ENCODE data around the gene TMEM258. TPM values are rescaled to one million over a fixed set of nuclear protein-coding genes. Genes with fewer than 3 reads are reported as not detected.
A peak's percentile ranks its signal among the peaks of the same experiment; 100 is the strongest.

The TMEM258 gene
- total and polyA plus RNA-seq, 9 of the 15 experiments (the other 6 are each of a cell fraction or from before 2014, with no cell fraction given) = 97.2 to 856 (median 231) TPM

GRCh38 chr11:61752925-61753521 is 39.4 kb downstream of the TMEM258 start:
- no peaks in the 10 kb centered on the region for H3K36me3 ChIP-seq (ENCODE audit: control insufficient read depth, insufficient read depth, low read length)
- ChIA-PET POLR2A (interaction anchor here (0.6 kb wide), 1 partner anchor 39 kb away, joined by 3 read pairs; the partner anchor contains the start of gene TMEM258), CTCF (ENCODE audit: low intra/inter-chr PET ratio) (interaction anchor here (0.6 to 1.0 kb wide), 2 partner anchors 24 to 888 kb away, joined by 3 read pairs; no protein-coding TSS in a partner anchor)
- H3K4me2 ChIP-seq (ENCODE audit: insufficient read depth, low read length) = peak overlapping the region; percentile 81
- ATAC-seq (no peak), DNase-seq (ENCODE audit: extremely low read depth in 1 of 4, low spot score in 3 of 4) (peak in 2 of 4 experiments; percentile 55 to 57), FAIRE-seq (no peak)
- no peaks in the 10 kb centered on the region for H3K27me3 ChIP-seq (ENCODE audit: control insufficient read depth in 2 of 2, insufficient read depth in 2 of 2, low read length in 2 of 2)
- H3K9me3 ChIP-seq (replicated peaks; ENCODE audit: control insufficient read depth, insufficient read depth, low read depth, low read length) = no peaks in the 10 kb centered on the region
- H3K79me2 ChIP-seq (ENCODE audit: control insufficient read depth, insufficient read depth, low read length) = peaks cover 49% of the 10 kb centered on the region
- BruUV-seq (replicated peaks) = TSS peak; percentile 39
- intact Hi-C loops (cut with micrococcal nuclease) (no loop called here), in situ Hi-C loops (cut with MboI) (no loop called here)
- peak overlapping the region; percentile 63 for H3K27ac ChIP-seq (ENCODE audit: extremely low read depth, low read depth, low read length)
- peaks cover 77 to 92% of the 10 kb centered on the region in 2 experiments for H3K4me1 ChIP-seq (replicated peaks in 1 of 2; ENCODE audit: control insufficient read depth in 2 of 2, insufficient read depth in 2 of 2, low read length in 2 of 2)
- peak overlapping the region; percentile 56 for H3K4me3 ChIP-seq
- H3K9ac ChIP-seq (ENCODE audit: insufficient read depth in 1 of 2, low read depth in 2 of 2, low read length in 2 of 2) = peak overlapping the region; percentile 72 to 96
- no peaks in the 10 kb centered on the region for H3K9me1 ChIP-seq (ENCODE audit: control insufficient read depth, insufficient read depth, low read length)
- 17% methylated on average over 17 of the region's 17 CpGs for WGBS (ENCODE audit: insufficient coverage, low coverage, missing lambda C conversion rate)
- H2AFZ ChIP-seq (ENCODE audit: low read depth, low read length) = peak overlapping the region; percentile 80
- H4K20me1 ChIP-seq (replicated peaks; ENCODE audit: control insufficient read depth, insufficient read depth, low read length) = no peaks in the 10 kb centered on the region
- TF ChIP-seq CBX5 (IDR thresholded peaks at IDR 0.05; ENCODE audit: borderline replicate concordance, low read depth) = no peak
- TF ChIP-seq ZBTB7A (IDR thresholded peaks at IDR 0.05; ENCODE audit: borderline replicate concordance, control insufficient read depth, low read depth, low read length) = peak; percentile 35; the same call in 1 of the 2 replicates
- TF ChIP-seq ZBTB5 (IDR thresholded peaks at IDR 0.05) = no peak
- no peak for TF ChIP-seq TAF1 (IDR thresholded peaks at IDR 0.05; ENCODE audit: control insufficient read depth, extremely low read depth, insufficient read depth, low read length, severe bottlenecking)
- no peak for TF ChIP-seq TEAD4 (IDR thresholded peaks at IDR 0.05; ENCODE audit: low read length)
- TF ChIP-seq TEAD4 (CRISPR knock-in tag; IDR thresholded peaks at IDR 0.05; ENCODE audit: borderline replicate concordance) = 0 out of 2 replicates have a peak, but pooled peaks have one; percentile 30
- TF ChIP-seq, protein P1, sequence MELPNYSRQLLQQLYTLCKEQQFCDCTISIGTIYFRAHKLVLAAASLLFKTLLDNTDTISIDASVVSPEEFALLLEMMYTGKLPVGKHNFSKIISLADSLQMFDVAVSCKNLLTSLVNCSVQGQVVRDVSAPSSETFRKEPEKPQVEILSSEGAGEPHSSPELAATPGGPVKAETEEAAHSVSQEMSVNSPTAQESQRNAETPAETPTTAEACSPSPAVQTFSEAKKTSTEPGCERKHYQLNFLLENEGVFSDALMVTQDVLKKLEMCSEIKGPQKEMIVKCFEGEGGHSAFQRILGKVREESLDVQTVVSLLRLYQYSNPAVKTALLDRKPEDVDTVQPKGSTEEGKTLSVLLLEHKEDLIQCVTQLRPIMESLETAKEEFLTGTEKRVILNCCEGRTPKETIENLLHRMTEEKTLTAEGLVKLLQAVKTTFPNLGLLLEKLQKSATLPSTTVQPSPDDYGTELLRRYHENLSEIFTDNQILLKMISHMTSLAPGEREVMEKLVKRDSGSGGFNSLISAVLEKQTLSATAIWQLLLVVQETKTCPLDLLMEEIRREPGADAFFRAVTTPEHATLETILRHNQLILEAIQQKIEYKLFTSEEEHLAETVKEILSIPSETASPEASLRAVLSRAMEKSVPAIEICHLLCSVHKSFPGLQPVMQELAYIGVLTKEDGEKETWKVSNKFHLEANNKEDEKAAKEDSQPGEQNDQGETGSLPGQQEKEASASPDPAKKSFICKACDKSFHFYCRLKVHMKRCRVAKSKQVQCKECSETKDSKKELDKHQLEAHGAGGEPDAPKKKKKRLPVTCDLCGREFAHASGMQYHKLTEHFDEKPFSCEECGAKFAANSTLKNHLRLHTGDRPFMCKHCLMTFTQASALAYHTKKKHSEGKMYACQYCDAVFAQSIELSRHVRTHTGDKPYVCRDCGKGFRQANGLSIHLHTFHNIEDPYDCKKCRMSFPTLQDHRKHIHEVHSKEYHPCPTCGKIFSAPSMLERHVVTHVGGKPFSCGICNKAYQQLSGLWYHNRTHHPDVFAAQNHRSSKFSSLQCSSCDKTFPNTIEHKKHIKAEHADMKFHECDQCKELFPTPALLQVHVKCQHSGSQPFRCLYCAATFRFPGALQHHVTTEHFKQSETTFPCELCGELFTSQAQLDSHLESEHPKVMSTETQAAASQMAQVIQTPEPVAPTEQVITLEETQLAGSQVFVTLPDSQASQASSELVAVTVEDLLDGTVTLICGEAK (IDR thresholded peaks at IDR 0.05) = 0 out of 2 replicates have a peak, but pooled peaks have one; percentile 38
- TF ChIP-seq, protein P1 (CRISPR knock-in tag; IDR thresholded peaks at IDR 0.05) = no peak
- no peak for TF ChIP-seq CTBP1 (IDR thresholded peaks at IDR 0.05; ENCODE audit: borderline replicate concordance)
- peak; percentile 6; the same call in 1 of the 2 replicates for TF ChIP-seq PHF8 (IDR thresholded peaks at IDR 0.05; ENCODE audit: borderline replicate concordance, low read length)
- TF ChIP-seq RBFOX2 (IDR thresholded peaks at IDR 0.05; ENCODE audit: low read depth, low read length) = peak; percentile 51; the same call in 1 of the 2 replicates

Data from K562 (cell line).